GM12801 (cell line): ENCODE measurements around the gene TPD52L2.

Experiments used
- TF ChIP-seq, protein P1 (sequence below): IDR thresholded peaks from one replicate; pipeline ENCODE4 v1.5.1; 2011; ENCODE audit warnings: control low read depth; ENCODE audit not compliant: insufficient read length; ENCODE audit errors: extremely low read depth

The TPD52L2 gene

DNA sequence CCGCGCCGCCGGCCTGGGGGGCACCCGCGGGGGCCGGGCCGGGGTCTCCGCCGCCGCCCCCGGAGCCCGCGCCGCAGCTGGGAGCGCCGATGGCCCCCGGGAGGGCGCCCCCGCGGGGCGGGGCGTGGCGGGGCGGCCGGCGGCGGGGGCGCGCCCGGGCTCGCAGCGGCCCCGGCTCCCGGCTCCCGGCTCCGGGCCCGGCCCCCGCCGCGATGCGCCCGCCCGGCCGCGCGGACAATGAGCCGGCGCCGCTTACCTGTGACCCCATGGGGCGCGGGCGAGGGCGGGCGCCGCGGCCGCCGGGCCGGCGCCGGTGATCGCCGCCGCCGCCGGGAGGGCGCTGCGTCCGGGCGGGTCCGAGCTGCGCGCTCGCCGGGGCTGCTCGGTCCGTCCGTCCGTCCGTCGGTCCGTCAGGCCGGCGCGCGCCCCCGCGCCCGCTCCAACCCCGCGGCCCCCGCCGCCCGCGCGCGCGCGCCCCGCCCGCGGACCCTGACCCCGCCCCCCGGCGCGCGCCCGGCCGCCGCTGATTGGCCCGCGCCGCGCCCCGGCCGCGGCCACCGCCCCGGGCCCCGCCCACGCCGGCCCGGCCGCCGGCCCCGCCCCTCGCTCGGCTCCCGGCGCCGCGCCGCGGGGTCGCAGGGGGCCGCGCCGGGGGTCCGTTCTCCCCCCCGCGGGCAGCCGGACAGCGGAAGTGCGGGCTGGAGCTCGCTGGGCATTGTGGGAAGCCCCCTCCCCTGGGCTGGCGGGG, 34.1 kb upstream of the TPD52L2 start, which contains the start of gene ZBTB46:
ZBTB46 (minus strand) TSS at position 424 of the 748 bp plus-strand sequence. CDS start 40,507 bp downstream, outside the sequence.
- TF ChIP-seq, protein P1, sequence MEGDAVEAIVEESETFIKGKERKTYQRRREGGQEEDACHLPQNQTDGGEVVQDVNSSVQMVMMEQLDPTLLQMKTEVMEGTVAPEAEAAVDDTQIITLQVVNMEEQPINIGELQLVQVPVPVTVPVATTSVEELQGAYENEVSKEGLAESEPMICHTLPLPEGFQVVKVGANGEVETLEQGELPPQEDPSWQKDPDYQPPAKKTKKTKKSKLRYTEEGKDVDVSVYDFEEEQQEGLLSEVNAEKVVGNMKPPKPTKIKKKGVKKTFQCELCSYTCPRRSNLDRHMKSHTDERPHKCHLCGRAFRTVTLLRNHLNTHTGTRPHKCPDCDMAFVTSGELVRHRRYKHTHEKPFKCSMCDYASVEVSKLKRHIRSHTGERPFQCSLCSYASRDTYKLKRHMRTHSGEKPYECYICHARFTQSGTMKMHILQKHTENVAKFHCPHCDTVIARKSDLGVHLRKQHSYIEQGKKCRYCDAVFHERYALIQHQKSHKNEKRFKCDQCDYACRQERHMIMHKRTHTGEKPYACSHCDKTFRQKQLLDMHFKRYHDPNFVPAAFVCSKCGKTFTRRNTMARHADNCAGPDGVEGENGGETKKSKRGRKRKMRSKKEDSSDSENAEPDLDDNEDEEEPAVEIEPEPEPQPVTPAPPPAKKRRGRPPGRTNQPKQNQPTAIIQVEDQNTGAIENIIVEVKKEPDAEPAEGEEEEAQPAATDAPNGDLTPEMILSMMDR = no peak

DNA sequence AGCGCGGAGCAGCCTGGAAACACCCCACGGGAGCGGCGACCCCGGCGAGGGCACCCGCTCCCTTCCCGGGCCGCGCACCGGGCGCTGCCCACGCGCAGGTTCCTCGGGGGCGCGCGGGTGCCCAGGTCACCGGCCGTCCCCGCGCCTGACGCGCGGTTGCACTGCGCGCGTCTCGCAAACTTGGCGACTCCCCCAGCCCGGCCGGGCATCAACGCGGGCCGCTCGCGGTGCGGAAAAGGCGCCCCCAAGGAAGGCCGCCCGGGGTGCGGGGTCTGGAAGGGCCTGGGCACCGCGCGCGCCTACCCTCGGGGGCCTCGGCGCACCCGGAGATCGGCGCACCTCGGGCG, 33.5 kb upstream of the TPD52L2 start:
- TF ChIP-seq, protein P1 = no peak

DNA sequence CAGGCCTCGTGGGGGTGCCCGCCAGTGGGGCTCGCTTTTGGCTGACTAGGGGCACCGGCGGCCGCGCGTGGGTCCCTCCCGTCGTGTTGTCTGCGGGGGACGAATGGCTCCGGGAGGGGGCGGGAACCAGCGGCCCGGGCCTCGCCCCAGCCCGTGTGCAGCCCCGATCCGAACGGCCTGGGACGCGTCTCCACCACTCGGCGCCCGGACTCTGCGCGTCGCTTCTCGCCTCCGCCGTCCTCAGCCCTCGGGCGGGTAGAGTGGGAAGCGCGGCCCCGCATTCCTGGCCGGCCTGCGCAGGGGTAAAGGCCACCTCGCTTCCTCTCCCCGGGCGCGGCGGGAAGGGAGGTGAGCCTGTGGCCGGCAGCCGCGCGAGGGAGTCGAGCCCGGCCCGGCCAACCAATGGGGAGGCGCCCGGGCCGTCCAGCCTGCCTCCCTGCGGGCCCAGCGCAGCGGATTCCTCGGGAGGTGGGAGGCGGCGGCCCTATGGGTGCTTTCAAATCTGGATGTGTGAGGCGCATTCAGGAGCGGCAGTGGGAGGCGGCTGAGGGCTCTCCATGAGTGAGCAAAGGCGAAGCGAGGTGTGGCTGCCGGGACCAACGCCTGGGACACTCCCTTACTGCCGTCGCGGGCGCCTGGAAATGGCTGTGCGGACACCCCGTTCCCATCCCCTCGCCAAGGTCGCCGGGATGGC, 32.9 kb upstream of the TPD52L2 start:
- TF ChIP-seq, protein P1 = no peak

DNA sequence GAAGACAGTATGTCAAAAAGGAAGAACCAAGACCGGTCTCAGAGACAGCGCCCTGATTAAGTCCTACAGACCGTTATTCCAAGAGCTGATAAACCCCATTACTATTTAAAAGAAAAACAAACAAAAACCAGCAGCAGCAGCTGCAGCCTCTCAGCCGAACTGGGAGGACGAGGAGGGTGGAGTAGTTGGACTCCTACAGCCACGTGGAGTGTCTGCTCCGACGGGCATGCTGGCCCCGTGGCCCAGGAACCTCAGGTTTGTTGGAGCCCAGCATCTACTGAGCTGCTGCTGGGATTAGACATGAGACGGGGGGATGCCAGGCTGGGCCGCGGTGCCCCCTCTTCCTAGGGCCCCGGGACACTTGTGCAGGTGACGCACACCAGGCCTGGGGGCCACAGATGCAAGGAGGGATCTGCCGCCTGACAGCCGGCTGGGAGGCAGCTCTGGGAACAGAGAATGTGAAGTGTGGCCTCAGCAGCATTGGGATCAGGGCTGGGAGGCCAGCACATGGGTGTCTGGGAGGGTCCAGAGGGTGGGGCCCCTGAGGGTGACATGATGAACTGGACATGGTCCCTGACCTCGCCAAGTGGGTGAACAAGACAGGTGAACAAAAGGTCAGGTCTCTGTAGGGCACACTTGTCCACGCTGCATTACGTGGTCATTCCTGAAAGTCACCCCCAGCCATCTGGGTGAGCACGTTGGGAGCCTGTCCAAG, 31.1 kb upstream of the TPD52L2 start:
- TF ChIP-seq, protein P1 = no peak

DNA sequence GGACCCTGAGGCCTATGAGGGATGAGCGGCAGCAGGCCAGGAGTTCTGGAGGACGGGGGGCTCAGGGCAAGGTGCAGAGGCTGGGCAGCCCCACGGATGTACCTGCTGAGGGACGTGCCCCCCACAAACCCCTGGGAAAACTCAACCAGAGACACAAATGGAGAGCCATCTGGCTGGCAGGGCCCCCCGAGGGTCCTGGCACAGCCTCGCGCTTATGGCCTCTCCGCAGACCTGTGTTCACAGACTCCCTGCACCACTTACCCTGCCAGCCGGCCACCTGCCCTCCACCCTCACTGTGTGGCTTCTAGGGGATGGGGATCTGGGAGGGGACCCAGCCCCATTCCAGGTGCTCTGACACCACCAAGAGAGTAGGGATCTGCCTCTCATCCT, 30.6 kb upstream of the TPD52L2 start:
- TF ChIP-seq, protein P1 = no peak

DNA sequence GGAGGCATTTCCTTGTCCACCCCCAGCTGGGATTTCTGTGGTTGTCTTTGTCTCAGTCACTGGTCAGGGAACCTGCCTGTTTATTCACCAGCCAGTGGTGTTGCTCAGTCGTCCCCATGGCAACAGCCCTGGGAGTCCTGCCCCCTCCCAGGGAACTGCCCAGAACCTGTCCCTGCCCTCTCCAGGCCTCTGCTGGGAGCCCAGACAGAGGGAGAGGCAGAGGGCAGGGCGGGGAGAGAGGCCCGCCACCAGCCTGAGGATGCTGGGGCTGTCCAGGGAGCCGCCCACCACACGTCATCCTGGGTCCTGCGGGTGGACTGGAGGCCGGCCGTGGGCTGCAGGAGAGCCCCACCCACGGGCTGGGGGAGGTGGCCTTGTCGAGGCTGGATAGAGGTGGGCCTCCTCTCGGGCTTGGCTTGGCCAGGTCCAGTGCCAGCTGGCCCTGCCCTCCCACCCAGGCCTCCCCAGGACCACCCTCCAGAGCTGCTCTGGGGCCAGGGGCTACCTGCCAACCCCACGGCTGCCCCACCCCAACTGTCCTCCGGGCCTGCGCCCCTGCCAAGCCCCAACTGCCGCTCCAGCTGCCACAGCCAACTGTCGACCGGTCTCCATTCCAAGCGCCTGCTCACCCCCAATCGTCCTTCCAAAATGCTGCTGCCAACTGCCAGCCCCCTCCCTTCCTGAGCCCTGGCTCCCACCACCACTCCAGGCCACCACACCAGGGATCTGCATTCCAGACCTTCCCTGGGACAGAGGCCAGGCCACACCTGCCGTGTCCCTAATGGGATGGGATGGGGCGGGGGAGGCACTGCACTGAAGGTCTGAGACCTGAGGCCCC, 29.8 kb upstream of the TPD52L2 start:
- TF ChIP-seq, protein P1 = no peak
